Uterus (tissue), 2 donors: ENCODE results near the gene UBE2C.

Experiments used
- CTCF ChIP-seq, 4 experiments: fragments of 200-600 bp in 2 of 4; fragments of 450-650 bp in 2 of 4; sonication (generic) in 2 of 4; IDR thresholded peaks; one replicate each; pipeline ENCODE4 v1.5.1; 2016 to 2019; ENCODE audit warnings: antibody characterized with exemption in 4 of 4, mild to moderate bottlenecking in 2 of 4, moderate library complexity in 1 of 4
- POLR2A ChIP-seq, 2 donors: fragments of 450-650 bp; IDR thresholded peaks; one replicate each; pipeline ENCODE4 v1.6.1; 2016; ENCODE audit warnings: antibody characterized with exemption in 2 of 2, mild to moderate bottlenecking in 1 of 2, moderate library complexity in 1 of 2

- TF ChIP-seq POLR2A (IDR thresholded peaks at IDR 0.05) = peak; percentile 41 to 70
- peak in 1 of 4 experiments; percentile 21 for TF ChIP-seq CTCF (IDR thresholded peaks at IDR 0.05)
Measured at GRCh38 chr20:45857114-45857881, 44.9 kb downstream of the UBE2C start, which contains the start of the genes ACOT8 and ZSWIM3.
